Endothelial cell of umbilical vein (primary cell): ENCODE data around the gene GGTLC3.
"Not testable (repeated sequence)": the region's sequence is repeated elsewhere in the genome, so short reads cannot be mapped to it uniquely, and the experiment has no call there.

Source experiments
- EZH2 ChIP-seq: IDR thresholded peaks from 2 replicates; pipeline ENCODE4 v1.6.1; 2012; ENCODE audit warnings: borderline replicate concordance, low read depth, mild to moderate bottlenecking, moderate library complexity, low read length, inconsistent platforms; ENCODE audit not compliant: severe bottlenecking
- FOS ChIP-seq: IDR thresholded peaks from 2 replicates; pipeline ENCODE4 v1.6.1; 2011; ENCODE audit warnings: mild to moderate bottlenecking, low read length, moderate library complexity, borderline replicate concordance; ENCODE audit not compliant: insufficient read depth
- GATA2 ChIP-seq: IDR thresholded peaks from 2 replicates; pipeline ENCODE4 v1.7.0; 2011; ENCODE audit warnings: low read depth, mild to moderate bottlenecking, moderate library complexity, mixed read lengths, low read length; ENCODE audit not compliant: insufficient read length, insufficient read depth
- MAX ChIP-seq: IDR thresholded peaks from 2 replicates; pipeline ENCODE4 v1.6.1; 2011; ENCODE audit not compliant: insufficient read depth, insufficient read length
- MYC ChIP-seq: IDR thresholded peaks from one replicate; pipeline ENCODE4 v1.6.1; 2011; ENCODE audit warnings: mild to moderate bottlenecking, low read depth, low read length
- POLR2A ChIP-seq: IDR thresholded peaks from 2 replicates; pipeline ENCODE4 v1.6.1; 2012; ENCODE audit warnings: low read depth, mild to moderate bottlenecking, control low read depth, low read length
- POLR2AphosphoS5 ChIP-seq: IDR thresholded peaks from 2 replicates; pipeline ENCODE4 v1.6.1; 2012; ENCODE audit warnings: low read depth, mild to moderate bottlenecking, control low read depth, low read length, moderate library complexity; ENCODE audit not compliant: insufficient read depth
- TF ChIP-seq, protein P1 (sequence below), 2 donors: IDR thresholded peaks; 1 replicate in 1 of 2; 2 replicates in 1 of 2; pipeline ENCODE4 v1.5.1; 2011; ENCODE audit warnings: low read length in 2 of 2, mild to moderate bottlenecking in 2 of 2, moderate library complexity in 2 of 2, control low read depth in 1 of 2, inconsistent platforms in 1 of 2, low read depth in 1 of 2; ENCODE audit not compliant: insufficient read depth in 1 of 2; ENCODE audit errors: extremely low read depth in 1 of 2

- not testable (repeated sequence) for TF ChIP-seq EZH2, POLR2A, POLR2AphosphoS5, GATA2, MAX, MYC, FOS
- TF ChIP-seq, protein P1, sequence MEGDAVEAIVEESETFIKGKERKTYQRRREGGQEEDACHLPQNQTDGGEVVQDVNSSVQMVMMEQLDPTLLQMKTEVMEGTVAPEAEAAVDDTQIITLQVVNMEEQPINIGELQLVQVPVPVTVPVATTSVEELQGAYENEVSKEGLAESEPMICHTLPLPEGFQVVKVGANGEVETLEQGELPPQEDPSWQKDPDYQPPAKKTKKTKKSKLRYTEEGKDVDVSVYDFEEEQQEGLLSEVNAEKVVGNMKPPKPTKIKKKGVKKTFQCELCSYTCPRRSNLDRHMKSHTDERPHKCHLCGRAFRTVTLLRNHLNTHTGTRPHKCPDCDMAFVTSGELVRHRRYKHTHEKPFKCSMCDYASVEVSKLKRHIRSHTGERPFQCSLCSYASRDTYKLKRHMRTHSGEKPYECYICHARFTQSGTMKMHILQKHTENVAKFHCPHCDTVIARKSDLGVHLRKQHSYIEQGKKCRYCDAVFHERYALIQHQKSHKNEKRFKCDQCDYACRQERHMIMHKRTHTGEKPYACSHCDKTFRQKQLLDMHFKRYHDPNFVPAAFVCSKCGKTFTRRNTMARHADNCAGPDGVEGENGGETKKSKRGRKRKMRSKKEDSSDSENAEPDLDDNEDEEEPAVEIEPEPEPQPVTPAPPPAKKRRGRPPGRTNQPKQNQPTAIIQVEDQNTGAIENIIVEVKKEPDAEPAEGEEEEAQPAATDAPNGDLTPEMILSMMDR (IDR thresholded peaks at IDR 0.05; ENCODE audit: extremely low read depth in 1 of 2, insufficient read depth in 1 of 2, low read depth in 1 of 2, low read length in 2 of 2), result not testable (repeated sequence)
Observed at GRCh38 chr22:18552839-18553597, 35.1 kb upstream of the GGTLC3 start.
